ENCODE data around the gene SPSB4.

- TF ChIP-seq POLR2A (IDR thresholded peaks at IDR 0.05; ENCODE audit: low read depth, low read length) (no peak), TAF1 (IDR thresholded peaks at IDR 0.05; ENCODE audit: borderline replicate concordance, low read depth, low read length) (no peak), POLR2AphosphoS5 (IDR thresholded peaks at IDR 0.05; ENCODE audit: low read depth, low read length) (no peak)
Measured at GRCh38 chr3:141192345-141192744, 141.2 kb downstream of the SPSB4 start.
